SK-N-SH (cell line): ENCODE measurements around the gene ARHGEF28. TPM values are rescaled to one million over a fixed set of nuclear protein-coding genes. Genes with fewer than 3 reads are reported as not detected.

ENCODE experiments used
- CTCF ChIA-PET: fragments of 300-600, 350-600 bp; formaldehyde crosslinking; extraction: SDS; loops from one replicate; lab custom pipeline; 2021; lab: Yijun Ruan, JAX
- POLR2A ChIA-PET: fragments of 350-600 bp; sonication (Branson Sonifier 250); formaldehyde crosslinking; extraction: SDS; loops from one replicate; lab custom pipeline; 2020; ENCODE audit warnings: antibody characterized with exemption, inconsistent platforms; lab: Yijun Ruan, JAX
- DNase-seq: peaks from one replicate; pipeline ENCODE4 v3.0.0; 2012
- H2AFZ ChIP-seq: fragments of 200-600 bp; sonication (generic); 2 replicates; pipeline ENCODE4 v1.8.1; 2016; ENCODE audit warnings: antibody characterized with exemption, mild to moderate bottlenecking, low read depth
- H3F3A ChIP-seq: fragments of 200-600 bp; sonication (generic); replicated peaks from 2 replicates; pipeline ENCODE3; 2016; ENCODE audit warnings: antibody characterized with exemption, mild to moderate bottlenecking; ENCODE audit not compliant: insufficient read depth
- H3K27ac ChIP-seq, 2 experiments: fragments of 200-500 bp in 1 of 2; fragments of 200-600 bp in 1 of 2; sonication (Bioruptor generic) in 1 of 2; sonication (generic), shearing (Covaris generic) in 1 of 2; 2 replicates each; pipeline versions ENCODE4 v1.5.1 to v1.6.1; 2014 to 2016; ENCODE audit warnings: low read depth in 2 of 2, inconsistent platforms in 1 of 2, low read length in 1 of 2, mild to moderate bottlenecking in 1 of 2, mixed read lengths in 1 of 2
- H3K27me3 ChIP-seq: fragments of 200-600 bp; sonication (generic), shearing (Covaris generic); 2 replicates; pipeline ENCODE4 v1.6.1; 2016; ENCODE audit warnings: mixed run types; ENCODE audit not compliant: insufficient read depth
- H3K36me3 ChIP-seq, 2 experiments: fragments of 200-500 bp in 1 of 2; fragments of 200-600 bp in 1 of 2; sonication (Bioruptor generic) in 1 of 2; sonication (generic) in 1 of 2; replicated peaks in 1 of 2; 2 replicates each; pipeline versions ENCODE3 to v1.5.1; 2014 to 2016; ENCODE audit warnings: low read length in 1 of 2, mild to moderate bottlenecking in 1 of 2; ENCODE audit not compliant: insufficient read depth in 2 of 2, control insufficient read depth in 1 of 2
- H3K4me1 ChIP-seq, 2 experiments: fragments of 200-500 bp in 1 of 2; fragments of 200-600 bp in 1 of 2; sonication (Bioruptor generic) in 1 of 2; sonication (generic), shearing (Covaris generic) in 1 of 2; 2 replicates each; pipeline versions ENCODE4 v1.5.1 to v1.6.1; 2014 to 2016; ENCODE audit warnings: low read depth in 1 of 2, low read length in 1 of 2, mixed run types in 1 of 2; ENCODE audit not compliant: insufficient read depth in 2 of 2, control insufficient read depth in 1 of 2
- H3K4me2 ChIP-seq: fragments of 200-600 bp; sonication (generic), shearing (Covaris generic); 2 replicates; pipeline ENCODE4 v1.6.1; 2017; ENCODE audit warnings: mixed run types
- H3K4me3 ChIP-seq, 2 experiments: fragments of 200-500 bp in 1 of 2; fragments of 200-600 bp in 1 of 2; sonication (Bioruptor generic) in 1 of 2; sonication (generic), shearing (Covaris generic) in 1 of 2; 2 replicates each; pipeline versions ENCODE4 v1.5.1 to v1.8.1; 2014 to 2016; ENCODE audit warnings: low read depth in 2 of 2, inconsistent platforms in 1 of 2, low read length in 1 of 2, mild to moderate bottlenecking in 1 of 2, mixed read lengths in 1 of 2, moderate library complexity in 1 of 2
- H3K79me2 ChIP-seq: fragments of 200-600 bp; sonication (generic); 2 replicates; pipeline ENCODE4 v1.8.1; 2017; ENCODE audit warnings: mild to moderate bottlenecking; ENCODE audit not compliant: insufficient read depth
- H3K9ac ChIP-seq: fragments of 200-600 bp; sonication (generic); 2 replicates; pipeline ENCODE4 v1.6.1; 2017; ENCODE audit warnings: mixed run types
- H3K9me2 ChIP-seq: fragments of 200-600 bp; sonication (generic); 2 replicates; pipeline ENCODE4 v1.6.1; 2017; ENCODE audit warnings: mixed run types
- H3K9me3 ChIP-seq: fragments of 200-600 bp; sonication (generic); 2 replicates; pipeline ENCODE4 v1.6.1; 2017; ENCODE audit warnings: mixed run types, mild to moderate bottlenecking, moderate library complexity
- H4K20me1 ChIP-seq: fragments of 200-600 bp; sonication (generic); 2 replicates; pipeline ENCODE4 v1.6.1; 2017; ENCODE audit warnings: mild to moderate bottlenecking, mixed run types; ENCODE audit not compliant: insufficient read depth
- CHD2 ChIP-seq: fragments of 150-350 bp; IDR thresholded peaks from 2 replicates; pipeline ENCODE4 v1.6.1; 2018; ENCODE audit warnings: low read length; ENCODE audit not compliant: partially characterized antibody
- CTCF ChIP-seq: fragments of 200-600 bp; sonication (generic); IDR thresholded peaks from 2 replicates; pipeline ENCODE4 v1.6.1; 2017; ENCODE audit warnings: antibody characterized with exemption, mild to moderate bottlenecking, moderate library complexity
- EZH2phosphoT487 ChIP-seq: fragments of 200-600 bp; sonication (generic); IDR thresholded peaks from 2 replicates; pipeline ENCODE4 v1.6.1; 2017; ENCODE audit warnings: low read depth, mixed run types, mild to moderate bottlenecking, antibody characterized with exemption, moderate library complexity, borderline replicate concordance
- FOSL2 ChIP-seq: IDR thresholded peaks from 2 replicates; pipeline ENCODE4 v1.4.0; 2012; ENCODE audit warnings: low read depth, mild to moderate bottlenecking, moderate library complexity, borderline replicate concordance
- FOXJ3 ChIP-seq: sonication (generic); formaldehyde crosslinking; IDR thresholded peaks from 2 replicates; pipeline ENCODE4 v1.5.1; 2020; ENCODE audit warnings: mild to moderate bottlenecking, missing genetic modification reagents
- GABPA ChIP-seq: IDR thresholded peaks from 2 replicates; pipeline ENCODE4 v1.4.0; 2012; ENCODE audit warnings: low read depth, mild to moderate bottlenecking
- IRF3 ChIP-seq: fragments of 150-350 bp; IDR thresholded peaks from 2 replicates; pipeline ENCODE4 v1.6.1; 2016; ENCODE audit warnings: mild to moderate bottlenecking, low read depth, low read length
- MEF2A ChIP-seq: IDR thresholded peaks from 2 replicates; pipeline ENCODE4 v1.4.0; 2012; ENCODE audit warnings: low read depth, borderline replicate concordance
- NFIC ChIP-seq: IDR thresholded peaks from 2 replicates; pipeline ENCODE4 v1.4.0; 2012; ENCODE audit warnings: borderline replicate concordance
- NRF1 ChIP-seq: IDR thresholded peaks from 2 replicates; pipeline ENCODE4 v1.6.1; 2012; ENCODE audit warnings: low read depth, mild to moderate bottlenecking, low read length
- POLR2AphosphoS5 ChIP-seq: IDR thresholded peaks from 2 replicates; pipeline ENCODE4 v1.6.1; 2012; ENCODE audit warnings: low read depth, low read length
- RAD21 ChIP-seq: IDR thresholded peaks from 2 replicates; pipeline ENCODE4 v1.6.1; 2012; ENCODE audit warnings: mild to moderate bottlenecking, low read length
- RCOR1 ChIP-seq: fragments of 150-350 bp; IDR thresholded peaks from 2 replicates; pipeline ENCODE4 v1.6.1; 2017; ENCODE audit warnings: antibody characterized with exemption, low read length
- RFX5 ChIP-seq: IDR thresholded peaks from 2 replicates; pipeline ENCODE4 v1.6.1; 2012; ENCODE audit warnings: mild to moderate bottlenecking, improper control_type of control experiment, low read length
- RXRA ChIP-seq: IDR thresholded peaks from 2 replicates; pipeline ENCODE4 v1.4.0; 2012; ENCODE audit warnings: low read depth, mild to moderate bottlenecking, borderline replicate concordance
- SIN3A ChIP-seq: IDR thresholded peaks from 2 replicates; pipeline ENCODE4 v1.6.1; 2012; ENCODE audit warnings: low read depth, mild to moderate bottlenecking, low read length, moderate library complexity, borderline replicate concordance
- TCF12 ChIP-seq: IDR thresholded peaks from 2 replicates; pipeline ENCODE4 v1.4.0; 2012
- TEAD4 ChIP-seq: IDR thresholded peaks from 2 replicates; pipeline ENCODE4 v1.4.0; 2012; ENCODE audit warnings: mild to moderate bottlenecking, borderline replicate concordance; ENCODE audit not compliant: insufficient read depth
- ZBTB33 ChIP-seq: IDR thresholded peaks from 2 replicates; pipeline ENCODE4 v1.4.0; 2012; ENCODE audit warnings: low read depth, borderline replicate concordance
- WGBS: methylation state at CpG from one replicate; pipeline ENCODE4 v1.1.6; 2017; ENCODE audit warnings: low lambda C conversion rate; 5-methylcytosine and 5-hydroxymethylcytosine counted together
- polyA plus RNA-seq, 3 experiments: library from polyadenylated mRNA; depleted of rRNA; stranded (reverse); fragments of >200 nt; gene quantifications; 2 replicates each; pipeline ENCODE4 v1.2.3, GENCODE V29; 2012
- TF ChIP-seq, protein P1 (sequence below): IDR thresholded peaks from 2 replicates; pipeline ENCODE4 v1.6.1; 2012; ENCODE audit warnings: mild to moderate bottlenecking, low read depth, low read length, moderate library complexity

The ARHGEF28 gene
- polyA plus RNA-seq, 1 of the 3 experiments (the other 2 are of a cell fraction) = 4.2 TPM

DNA sequence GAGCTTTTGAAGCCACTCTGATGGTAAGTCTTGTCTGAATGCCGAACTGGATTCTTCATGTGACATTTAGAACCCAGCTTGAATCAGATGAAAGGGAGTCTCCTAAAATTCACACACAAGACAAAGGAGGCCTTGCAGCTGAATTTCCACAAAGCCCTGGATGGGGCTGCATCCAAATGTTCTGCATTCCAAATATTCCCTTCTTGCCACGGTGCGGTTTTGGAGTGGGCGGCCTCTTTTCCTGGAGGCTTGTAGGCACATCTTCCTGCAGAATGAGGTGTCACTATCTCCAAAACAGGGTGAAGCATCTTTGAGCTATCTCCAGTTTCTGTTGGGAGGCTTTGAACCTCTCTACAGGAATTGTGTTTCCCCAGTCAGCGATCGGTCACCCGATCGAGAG, 342.7 kb downstream of the ARHGEF28 start:
- Histone ChIP-seq H3K4me1 (peaks cover 0 to 3% of the 10 kb centered on the region in 2 experiments; a peak in 1 of 4 replicates), H3K27ac (no peak overlapping the region), H3K79me2 (no peaks in the 10 kb centered on the region), H3F3A (no peaks in the 10 kb centered on the region), H3K4me2 (no peak overlapping the region), H3K27me3 (no peaks in the 10 kb centered on the region), H2AFZ (no peak overlapping the region), H3K9ac (no peak overlapping the region), H3K4me3 (no peak overlapping the region), H3K9me3 (no peaks in the 10 kb centered on the region), H3K9me2 (no peaks in the 10 kb centered on the region), H4K20me1 (no peaks in the 10 kb centered on the region), H3K36me3 (no peaks in the 10 kb centered on the region)
- CTCF ChIA-PET = no interaction called here
- POLR2A ChIA-PET = no interaction called here
- WGBS = 82% methylated on average over 8 of the region's 8 CpGs
- DNase-seq = no peak
- TF ChIP-seq POLR2AphosphoS5 (no peak), TEAD4 (no peak), RFX5 (no peak), GABPA (no peak), SIN3A (no peak), FOSL2 (no peak), NFIC (no peak), NRF1 (no peak), TCF12 (no peak)

GRCh38 chr5:73969195-73970036, 343.4 kb downstream of the ARHGEF28 start:
- Histone ChIP-seq H3K4me2 (no peak overlapping the region), H3F3A (no peaks in the 10 kb centered on the region), H3K4me1 (peaks cover 0 to 3% of the 10 kb centered on the region in 2 experiments; a peak in 1 of 4 replicates), H3K36me3 (no peaks in the 10 kb centered on the region), H4K20me1 (no peaks in the 10 kb centered on the region), H3K9me2 (no peaks in the 10 kb centered on the region), H3K27ac (no peak overlapping the region), H3K79me2 (no peaks in the 10 kb centered on the region), H3K27me3 (no peaks in the 10 kb centered on the region), H3K4me3 (no peak overlapping the region), H3K9ac (no peak overlapping the region), H2AFZ (no peak overlapping the region), H3K9me3 (no peaks in the 10 kb centered on the region)
- DNase-seq = no peak
- CTCF ChIA-PET = no interaction called here
- POLR2A ChIA-PET = no interaction called here
- WGBS = 30% methylated on average over 5 of the region's 5 CpGs
- TF ChIP-seq FOXJ3 (CRISPR knock-in tag) = no peak
- TF ChIP-seq CTCF = no peak
- no peak for TF ChIP-seq RXRA
- no peak for TF ChIP-seq IRF3
- TF ChIP-seq MEF2A = no peak
- no peak for TF ChIP-seq RAD21
- TF ChIP-seq EZH2phosphoT487 = no peak
- no peak for TF ChIP-seq CHD2
- no peak for TF ChIP-seq ZBTB33
- no peak for TF ChIP-seq RCOR1
- TF ChIP-seq, protein P1, sequence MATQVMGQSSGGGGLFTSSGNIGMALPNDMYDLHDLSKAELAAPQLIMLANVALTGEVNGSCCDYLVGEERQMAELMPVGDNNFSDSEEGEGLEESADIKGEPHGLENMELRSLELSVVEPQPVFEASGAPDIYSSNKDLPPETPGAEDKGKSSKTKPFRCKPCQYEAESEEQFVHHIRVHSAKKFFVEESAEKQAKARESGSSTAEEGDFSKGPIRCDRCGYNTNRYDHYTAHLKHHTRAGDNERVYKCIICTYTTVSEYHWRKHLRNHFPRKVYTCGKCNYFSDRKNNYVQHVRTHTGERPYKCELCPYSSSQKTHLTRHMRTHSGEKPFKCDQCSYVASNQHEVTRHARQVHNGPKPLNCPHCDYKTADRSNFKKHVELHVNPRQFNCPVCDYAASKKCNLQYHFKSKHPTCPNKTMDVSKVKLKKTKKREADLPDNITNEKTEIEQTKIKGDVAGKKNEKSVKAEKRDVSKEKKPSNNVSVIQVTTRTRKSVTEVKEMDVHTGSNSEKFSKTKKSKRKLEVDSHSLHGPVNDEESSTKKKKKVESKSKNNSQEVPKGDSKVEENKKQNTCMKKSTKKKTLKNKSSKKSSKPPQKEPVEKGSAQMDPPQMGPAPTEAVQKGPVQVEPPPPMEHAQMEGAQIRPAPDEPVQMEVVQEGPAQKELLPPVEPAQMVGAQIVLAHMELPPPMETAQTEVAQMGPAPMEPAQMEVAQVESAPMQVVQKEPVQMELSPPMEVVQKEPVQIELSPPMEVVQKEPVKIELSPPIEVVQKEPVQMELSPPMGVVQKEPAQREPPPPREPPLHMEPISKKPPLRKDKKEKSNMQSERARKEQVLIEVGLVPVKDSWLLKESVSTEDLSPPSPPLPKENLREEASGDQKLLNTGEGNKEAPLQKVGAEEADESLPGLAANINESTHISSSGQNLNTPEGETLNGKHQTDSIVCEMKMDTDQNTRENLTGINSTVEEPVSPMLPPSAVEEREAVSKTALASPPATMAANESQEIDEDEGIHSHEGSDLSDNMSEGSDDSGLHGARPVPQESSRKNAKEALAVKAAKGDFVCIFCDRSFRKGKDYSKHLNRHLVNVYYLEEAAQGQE = no peak
